ENCODE data around the gene GFY.

DNA sequence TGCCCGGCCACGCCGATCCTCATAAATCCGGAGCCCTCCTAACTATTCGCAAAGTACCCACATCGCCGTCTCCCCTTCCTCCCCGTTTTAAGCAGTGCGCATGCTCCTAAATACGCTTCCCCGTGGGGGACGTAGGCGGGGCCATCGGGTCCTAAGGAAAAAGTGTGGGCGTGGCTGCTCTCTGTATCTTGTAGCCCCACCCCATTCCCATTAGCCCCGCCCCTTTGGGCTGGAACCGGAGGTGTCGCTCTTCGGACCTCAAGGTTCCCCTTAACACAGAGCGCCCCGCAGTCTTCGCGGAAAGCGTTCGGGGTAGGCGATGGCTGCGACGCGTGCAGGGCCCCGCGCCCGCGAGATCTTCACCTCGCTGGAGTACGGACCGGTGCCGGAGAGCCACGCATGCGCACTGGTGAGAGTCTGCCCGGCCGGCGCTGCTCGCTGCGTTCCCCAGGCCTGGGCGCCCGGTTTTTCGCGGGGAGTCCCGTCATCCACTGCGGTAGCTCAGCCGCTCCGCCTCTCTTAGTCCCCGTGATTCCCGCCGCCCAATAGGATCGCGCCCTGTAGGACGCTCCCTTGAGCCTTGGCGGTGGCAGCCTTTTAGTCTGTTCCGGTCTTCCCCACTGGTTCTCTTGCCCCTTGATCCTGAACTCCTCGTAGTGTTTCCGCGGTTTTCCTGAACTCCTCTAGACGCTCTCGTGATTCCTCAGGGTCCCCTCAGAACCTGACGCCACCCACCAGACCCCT is 28.0 kb downstream of the GFY start, which contains the start of gene ALDH16A1:
- TF ChIP-seq, protein P1, sequence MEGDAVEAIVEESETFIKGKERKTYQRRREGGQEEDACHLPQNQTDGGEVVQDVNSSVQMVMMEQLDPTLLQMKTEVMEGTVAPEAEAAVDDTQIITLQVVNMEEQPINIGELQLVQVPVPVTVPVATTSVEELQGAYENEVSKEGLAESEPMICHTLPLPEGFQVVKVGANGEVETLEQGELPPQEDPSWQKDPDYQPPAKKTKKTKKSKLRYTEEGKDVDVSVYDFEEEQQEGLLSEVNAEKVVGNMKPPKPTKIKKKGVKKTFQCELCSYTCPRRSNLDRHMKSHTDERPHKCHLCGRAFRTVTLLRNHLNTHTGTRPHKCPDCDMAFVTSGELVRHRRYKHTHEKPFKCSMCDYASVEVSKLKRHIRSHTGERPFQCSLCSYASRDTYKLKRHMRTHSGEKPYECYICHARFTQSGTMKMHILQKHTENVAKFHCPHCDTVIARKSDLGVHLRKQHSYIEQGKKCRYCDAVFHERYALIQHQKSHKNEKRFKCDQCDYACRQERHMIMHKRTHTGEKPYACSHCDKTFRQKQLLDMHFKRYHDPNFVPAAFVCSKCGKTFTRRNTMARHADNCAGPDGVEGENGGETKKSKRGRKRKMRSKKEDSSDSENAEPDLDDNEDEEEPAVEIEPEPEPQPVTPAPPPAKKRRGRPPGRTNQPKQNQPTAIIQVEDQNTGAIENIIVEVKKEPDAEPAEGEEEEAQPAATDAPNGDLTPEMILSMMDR (IDR thresholded peaks at IDR 0.05): peak in 1 of 6 experiments; percentile 2
- peak in 1 of 2 donors; percentile 84 for TF ChIP-seq POLR2A (IDR thresholded peaks at IDR 0.05)
